Mammary epithelial cell (primary cell): Measurements from ENCODE around the gene EWSR1.

Source experiments
- EZH2 ChIP-seq: IDR thresholded peaks from 2 replicates; pipeline ENCODE4 v1.6.1; 2012; ENCODE audit warnings: low read length, inconsistent platforms, borderline replicate concordance
- TF ChIP-seq, protein P1 (sequence below), 2 donors: IDR thresholded peaks in 1 of 2; conservative IDR thresholded peaks in 1 of 2; 2 replicates each; pipeline ENCODE4 v1.5.1; 2011 to 2012; ENCODE audit warnings: inconsistent platforms in 2 of 2, low read length in 2 of 2, mild to moderate bottlenecking in 2 of 2, control low read depth in 1 of 2, low read depth in 1 of 2; ENCODE audit not compliant: insufficient read depth in 1 of 2; ENCODE audit errors: extremely low read depth in 1 of 2

- TF ChIP-seq, protein P1, sequence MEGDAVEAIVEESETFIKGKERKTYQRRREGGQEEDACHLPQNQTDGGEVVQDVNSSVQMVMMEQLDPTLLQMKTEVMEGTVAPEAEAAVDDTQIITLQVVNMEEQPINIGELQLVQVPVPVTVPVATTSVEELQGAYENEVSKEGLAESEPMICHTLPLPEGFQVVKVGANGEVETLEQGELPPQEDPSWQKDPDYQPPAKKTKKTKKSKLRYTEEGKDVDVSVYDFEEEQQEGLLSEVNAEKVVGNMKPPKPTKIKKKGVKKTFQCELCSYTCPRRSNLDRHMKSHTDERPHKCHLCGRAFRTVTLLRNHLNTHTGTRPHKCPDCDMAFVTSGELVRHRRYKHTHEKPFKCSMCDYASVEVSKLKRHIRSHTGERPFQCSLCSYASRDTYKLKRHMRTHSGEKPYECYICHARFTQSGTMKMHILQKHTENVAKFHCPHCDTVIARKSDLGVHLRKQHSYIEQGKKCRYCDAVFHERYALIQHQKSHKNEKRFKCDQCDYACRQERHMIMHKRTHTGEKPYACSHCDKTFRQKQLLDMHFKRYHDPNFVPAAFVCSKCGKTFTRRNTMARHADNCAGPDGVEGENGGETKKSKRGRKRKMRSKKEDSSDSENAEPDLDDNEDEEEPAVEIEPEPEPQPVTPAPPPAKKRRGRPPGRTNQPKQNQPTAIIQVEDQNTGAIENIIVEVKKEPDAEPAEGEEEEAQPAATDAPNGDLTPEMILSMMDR (conservative IDR thresholded peaks at IDR 0.05 in 1 of 2, IDR thresholded peaks at IDR 0.05 in 1 of 2; ENCODE audit: extremely low read depth in 1 of 2, insufficient read depth in 1 of 2, low read depth in 1 of 2, low read length in 2 of 2), result peak in 1 of 2 donors; percentile 16
- no peak for TF ChIP-seq EZH2
Measured at GRCh38 chr22:29320546-29320945, 52.5 kb downstream of the EWSR1 start.
